Astrocyte (in vitro differentiated cells and primary cell): Measurements from ENCODE around the gene CLEC18C.

Experiments
- EZH2 ChIP-seq: IDR thresholded peaks from 2 replicates; pipeline ENCODE4 v1.6.1; 2012; ENCODE audit warnings: mild to moderate bottlenecking, low read length, inconsistent platforms; ENCODE audit not compliant: insufficient read depth
- TF ChIP-seq, protein P1 (sequence below): IDR thresholded peaks from 2 replicates; pipeline ENCODE4 v1.5.1; 2011; ENCODE audit warnings: low read depth, mild to moderate bottlenecking, inconsistent platforms, low read length, moderate library complexity; ENCODE audit not compliant: insufficient read depth

DNA sequence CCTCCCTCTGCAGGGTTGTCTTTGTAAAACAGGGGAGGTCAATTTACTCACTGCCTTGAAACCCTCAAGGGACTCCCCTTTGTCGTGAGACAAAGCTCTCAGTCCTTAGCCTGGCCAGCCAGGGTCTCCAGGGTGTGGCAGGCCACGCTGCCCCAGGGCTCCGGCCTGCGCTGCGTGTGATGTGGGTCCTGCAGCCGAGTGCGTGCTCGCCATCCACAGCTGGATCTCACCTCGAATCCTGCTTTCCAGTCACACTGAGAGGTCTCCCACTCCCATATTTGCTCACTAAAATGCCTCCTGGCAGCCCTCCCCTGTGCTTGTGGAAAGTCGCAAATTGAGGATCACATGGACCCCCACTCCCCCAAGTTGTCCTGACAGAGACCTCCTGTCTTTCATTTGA is 10.0 kb upstream of the CLEC18C start:
- TF ChIP-seq, protein P1, sequence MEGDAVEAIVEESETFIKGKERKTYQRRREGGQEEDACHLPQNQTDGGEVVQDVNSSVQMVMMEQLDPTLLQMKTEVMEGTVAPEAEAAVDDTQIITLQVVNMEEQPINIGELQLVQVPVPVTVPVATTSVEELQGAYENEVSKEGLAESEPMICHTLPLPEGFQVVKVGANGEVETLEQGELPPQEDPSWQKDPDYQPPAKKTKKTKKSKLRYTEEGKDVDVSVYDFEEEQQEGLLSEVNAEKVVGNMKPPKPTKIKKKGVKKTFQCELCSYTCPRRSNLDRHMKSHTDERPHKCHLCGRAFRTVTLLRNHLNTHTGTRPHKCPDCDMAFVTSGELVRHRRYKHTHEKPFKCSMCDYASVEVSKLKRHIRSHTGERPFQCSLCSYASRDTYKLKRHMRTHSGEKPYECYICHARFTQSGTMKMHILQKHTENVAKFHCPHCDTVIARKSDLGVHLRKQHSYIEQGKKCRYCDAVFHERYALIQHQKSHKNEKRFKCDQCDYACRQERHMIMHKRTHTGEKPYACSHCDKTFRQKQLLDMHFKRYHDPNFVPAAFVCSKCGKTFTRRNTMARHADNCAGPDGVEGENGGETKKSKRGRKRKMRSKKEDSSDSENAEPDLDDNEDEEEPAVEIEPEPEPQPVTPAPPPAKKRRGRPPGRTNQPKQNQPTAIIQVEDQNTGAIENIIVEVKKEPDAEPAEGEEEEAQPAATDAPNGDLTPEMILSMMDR: no peak
- no peak for TF ChIP-seq EZH2
